Nephron progenitor cell (in vitro differentiated cells): ENCODE data around the gene TRABD2B.

Experiments used
- DNase-seq: peaks from one replicate; pipeline ENCODE4 v3.0.0; 2021
- H3K27ac Mint-ChIP-seq: 2 replicates; pipeline ENCODE4 v1.8.0; 2021; ENCODE audit warnings: mild to moderate bottlenecking, moderate library complexity, mixed read lengths
- H3K27me3 Mint-ChIP-seq: 2 replicates; pipeline ENCODE4 v1.8.0; 2021; ENCODE audit warnings: mild to moderate bottlenecking, low read depth, mixed read lengths; ENCODE audit not compliant: poor library complexity
- H3K36me3 Mint-ChIP-seq: 2 replicates; pipeline ENCODE4 v1.8.0; 2021; ENCODE audit warnings: low read depth, mixed read lengths
- H3K4me1 Mint-ChIP-seq: 2 replicates; pipeline ENCODE4 v1.8.0; 2021; ENCODE audit warnings: mixed read lengths
- H3K4me3 Mint-ChIP-seq: 2 replicates; pipeline ENCODE4 v1.8.0; 2021; ENCODE audit warnings: mild to moderate bottlenecking, moderate library complexity, mixed read lengths
- H3K9me3 Mint-ChIP-seq: 2 replicates; pipeline ENCODE4 v1.8.0; 2021; ENCODE audit warnings: mild to moderate bottlenecking, moderate library complexity, mixed read lengths
- CTCF ChIP-seq: fragments of 200-600 bp; sonication (generic); IDR thresholded peaks from 2 replicates; pipeline ENCODE4 v1.5.0; 2021; ENCODE audit warnings: antibody characterized with exemption

The TRABD2B gene

GRCh38 chr1:47792779-47793178 is 204.4 kb downstream of the TRABD2B start:
- Mint-ChIP-seq H3K36me3 (peaks cover 41% of the 10 kb centered on the region), H3K27me3 (peaks cover 29% of the 10 kb centered on the region), H3K9me3 (no peaks in the 10 kb centered on the region), H3K4me1 (peaks cover 12% of the 10 kb centered on the region), H3K27ac (no peak overlapping the region), H3K4me3 (no peak overlapping the region)
- no peak for TF ChIP-seq CTCF
- no peak for DNase-seq

GRCh38 chr1:47791879-47792608 is 205.1 kb downstream of the TRABD2B start:
- Mint-ChIP-seq H3K4me3 (no peak overlapping the region), H3K27me3 (peaks cover 29% of the 10 kb centered on the region), H3K27ac (no peak overlapping the region), H3K4me1 (peaks cover 12% of the 10 kb centered on the region), H3K36me3 (peaks cover 48% of the 10 kb centered on the region), H3K9me3 (no peaks in the 10 kb centered on the region)
- DNase-seq: no peak
- TF ChIP-seq CTCF: no peak

- no peaks in the 10 kb centered on the region for H3K9me3 Mint-ChIP-seq
- no peak for TF ChIP-seq CTCF
- no peak for DNase-seq
- peaks cover 23% of the 10 kb centered on the region for H3K27me3 Mint-ChIP-seq
- H3K27ac Mint-ChIP-seq: no peak overlapping the region
- peaks cover 34% of the 10 kb centered on the region for H3K36me3 Mint-ChIP-seq
- peaks cover 32% of the 10 kb centered on the region for H3K4me1 Mint-ChIP-seq
- no peak overlapping the region for H3K4me3 Mint-ChIP-seq
Measured at GRCh38 chr1:47788761-47789160, 208.4 kb downstream of the TRABD2B start.

- Mint-ChIP-seq H3K27ac (peak overlapping the region; percentile 23), H3K4me3 (no peak overlapping the region), H3K27me3 (peaks cover 26% of the 10 kb centered on the region), H3K36me3 (peaks cover 33% of the 10 kb centered on the region), H3K9me3 (no peaks in the 10 kb centered on the region), H3K4me1 (peaks cover 30% of the 10 kb centered on the region)
- TF ChIP-seq CTCF: no peak
- DNase-seq: no peak
Measured at GRCh38 chr1:47787560-47787959, 209.6 kb downstream of the TRABD2B start.

- Mint-ChIP-seq H3K9me3 (no peaks in the 10 kb centered on the region), H3K4me3 (no peak overlapping the region), H3K36me3 (peaks cover 33% of the 10 kb centered on the region), H3K27me3 (peaks cover 31% of the 10 kb centered on the region), H3K4me1 (peaks cover 37% of the 10 kb centered on the region), H3K27ac (no peak overlapping the region)
- no peak for DNase-seq
- no peak for TF ChIP-seq CTCF
Measured at GRCh38 chr1:47786316-47786715, 210.9 kb downstream of the TRABD2B start.

GRCh38 chr1:47785561-47786271 is 211.5 kb downstream of the TRABD2B start:
- peak; percentile 17 for DNase-seq
- Mint-ChIP-seq H3K4me3 (no peak overlapping the region), H3K27ac (peak overlapping the region; percentile 41), H3K27me3 (peaks cover 28% of the 10 kb centered on the region), H3K9me3 (no peaks in the 10 kb centered on the region), H3K36me3 (peaks cover 33% of the 10 kb centered on the region), H3K4me1 (peaks cover 39% of the 10 kb centered on the region)
- TF ChIP-seq CTCF: peak; percentile 28
